HCT116 (cell line): ENCODE measurements around the gene GRB2.

ENCODE experiments used
- CBX3 ChIP-seq: IDR thresholded peaks from 2 replicates; pipeline ENCODE4 v1.6.1; 2012; ENCODE audit warnings: low read depth
- EZH2 ChIP-seq: fragments of 200-600 bp; sonication (generic); IDR thresholded peaks from 2 replicates; pipeline ENCODE4 v1.6.1; 2017; ENCODE audit warnings: antibody characterized with exemption, mixed run types
- EZH2phosphoT487 ChIP-seq: fragments of 200-600 bp; IDR thresholded peaks from 2 replicates; pipeline ENCODE4 v1.6.1; 2018; ENCODE audit warnings: antibody characterized with exemption, borderline replicate concordance
- POLR2A ChIP-seq: IDR thresholded peaks from 2 replicates; pipeline ENCODE4 v1.7.0; 2011; ENCODE audit warnings: borderline replicate concordance; ENCODE audit not compliant: insufficient read depth, insufficient read length; ENCODE audit errors: extremely low read depth
- POLR2AphosphoS5 ChIP-seq: IDR thresholded peaks from 2 replicates; pipeline ENCODE4 v1.6.1; 2011; ENCODE audit warnings: mild to moderate bottlenecking, low read depth, low read length, moderate library complexity
- RAD21 ChIP-seq: IDR thresholded peaks from 2 replicates; pipeline ENCODE4 v1.6.1; 2012; ENCODE audit warnings: low read depth, mild to moderate bottlenecking
- SP1 ChIP-seq: IDR thresholded peaks from 2 replicates; pipeline ENCODE4 v1.6.1; 2012; ENCODE audit warnings: low read depth
- YY1 ChIP-seq: IDR thresholded peaks from 2 replicates; pipeline ENCODE4 v1.6.1; 2011; ENCODE audit warnings: low read length, low read depth, moderate library complexity, mild to moderate bottlenecking; ENCODE audit not compliant: insufficient replicate concordance; ENCODE audit errors: extremely low read depth
- TF ChIP-seq, protein P1 (sequence below), 3 experiments: fragments of 200-600 bp in 1 of 3; sonication (generic) in 1 of 3; IDR thresholded peaks in 2 of 3; conservative IDR thresholded peaks in 1 of 3; 2 replicates each; pipeline ENCODE4 v1.5.1; 2012 to 2017; ENCODE audit warnings: low read depth in 2 of 3, low read length in 2 of 3, antibody characterized with exemption in 1 of 3, borderline replicate concordance in 1 of 3, control low read depth in 1 of 3, mild to moderate bottlenecking in 1 of 3, mixed read lengths in 1 of 3, mixed run types in 1 of 3, moderate library complexity in 1 of 3; ENCODE audit not compliant: insufficient read depth in 1 of 3
- TF ChIP-seq, protein P2 (sequence below): IDR thresholded peaks from 2 replicates; pipeline ENCODE4 v1.6.1; 2012
- TF ChIP-seq, protein P3 (sequence below): IDR thresholded peaks from 2 replicates; pipeline ENCODE4 v1.6.1; 2012; ENCODE audit warnings: low read depth

DNA sequence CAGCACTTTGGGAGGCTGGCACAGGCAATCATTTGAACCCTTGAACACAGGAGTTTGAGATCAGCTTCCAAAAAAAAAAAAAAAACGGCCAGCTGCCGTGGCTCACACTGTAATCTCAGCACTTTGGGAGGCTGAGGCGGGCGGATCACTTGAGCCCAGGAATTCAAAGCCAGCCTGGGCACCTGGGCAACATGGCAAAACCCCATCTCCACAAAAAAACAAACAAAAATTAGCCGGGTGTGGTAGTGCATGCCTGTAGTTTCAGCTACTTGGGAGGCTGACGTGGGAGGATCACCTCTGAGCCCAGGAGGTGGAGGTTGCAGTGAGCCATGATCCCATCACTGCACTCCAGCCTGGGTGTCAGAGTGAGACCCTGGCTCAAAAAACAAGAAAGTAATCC lies 39.0 kb downstream of the GRB2 start:
- TF ChIP-seq, protein P1, sequence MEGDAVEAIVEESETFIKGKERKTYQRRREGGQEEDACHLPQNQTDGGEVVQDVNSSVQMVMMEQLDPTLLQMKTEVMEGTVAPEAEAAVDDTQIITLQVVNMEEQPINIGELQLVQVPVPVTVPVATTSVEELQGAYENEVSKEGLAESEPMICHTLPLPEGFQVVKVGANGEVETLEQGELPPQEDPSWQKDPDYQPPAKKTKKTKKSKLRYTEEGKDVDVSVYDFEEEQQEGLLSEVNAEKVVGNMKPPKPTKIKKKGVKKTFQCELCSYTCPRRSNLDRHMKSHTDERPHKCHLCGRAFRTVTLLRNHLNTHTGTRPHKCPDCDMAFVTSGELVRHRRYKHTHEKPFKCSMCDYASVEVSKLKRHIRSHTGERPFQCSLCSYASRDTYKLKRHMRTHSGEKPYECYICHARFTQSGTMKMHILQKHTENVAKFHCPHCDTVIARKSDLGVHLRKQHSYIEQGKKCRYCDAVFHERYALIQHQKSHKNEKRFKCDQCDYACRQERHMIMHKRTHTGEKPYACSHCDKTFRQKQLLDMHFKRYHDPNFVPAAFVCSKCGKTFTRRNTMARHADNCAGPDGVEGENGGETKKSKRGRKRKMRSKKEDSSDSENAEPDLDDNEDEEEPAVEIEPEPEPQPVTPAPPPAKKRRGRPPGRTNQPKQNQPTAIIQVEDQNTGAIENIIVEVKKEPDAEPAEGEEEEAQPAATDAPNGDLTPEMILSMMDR (IDR thresholded peaks at IDR 0.05 in 2 of 3, conservative IDR thresholded peaks at IDR 0.05 in 1 of 3; ENCODE audit: borderline replicate concordance in 1 of 3, insufficient read depth in 1 of 3, low read depth in 2 of 3, low read length in 2 of 3): no peak
- TF ChIP-seq EZH2 (no peak), YY1 (no peak), EZH2phosphoT487 (no peak), POLR2A (no peak), RAD21 (no peak), POLR2AphosphoS5 (no peak), SP1 (no peak), CBX3 (no peak)
- TF ChIP-seq, protein P2, sequence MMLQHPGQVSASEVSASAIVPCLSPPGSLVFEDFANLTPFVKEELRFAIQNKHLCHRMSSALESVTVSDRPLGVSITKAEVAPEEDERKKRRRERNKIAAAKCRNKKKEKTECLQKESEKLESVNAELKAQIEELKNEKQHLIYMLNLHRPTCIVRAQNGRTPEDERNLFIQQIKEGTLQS: no peak
- TF ChIP-seq, protein P3, sequence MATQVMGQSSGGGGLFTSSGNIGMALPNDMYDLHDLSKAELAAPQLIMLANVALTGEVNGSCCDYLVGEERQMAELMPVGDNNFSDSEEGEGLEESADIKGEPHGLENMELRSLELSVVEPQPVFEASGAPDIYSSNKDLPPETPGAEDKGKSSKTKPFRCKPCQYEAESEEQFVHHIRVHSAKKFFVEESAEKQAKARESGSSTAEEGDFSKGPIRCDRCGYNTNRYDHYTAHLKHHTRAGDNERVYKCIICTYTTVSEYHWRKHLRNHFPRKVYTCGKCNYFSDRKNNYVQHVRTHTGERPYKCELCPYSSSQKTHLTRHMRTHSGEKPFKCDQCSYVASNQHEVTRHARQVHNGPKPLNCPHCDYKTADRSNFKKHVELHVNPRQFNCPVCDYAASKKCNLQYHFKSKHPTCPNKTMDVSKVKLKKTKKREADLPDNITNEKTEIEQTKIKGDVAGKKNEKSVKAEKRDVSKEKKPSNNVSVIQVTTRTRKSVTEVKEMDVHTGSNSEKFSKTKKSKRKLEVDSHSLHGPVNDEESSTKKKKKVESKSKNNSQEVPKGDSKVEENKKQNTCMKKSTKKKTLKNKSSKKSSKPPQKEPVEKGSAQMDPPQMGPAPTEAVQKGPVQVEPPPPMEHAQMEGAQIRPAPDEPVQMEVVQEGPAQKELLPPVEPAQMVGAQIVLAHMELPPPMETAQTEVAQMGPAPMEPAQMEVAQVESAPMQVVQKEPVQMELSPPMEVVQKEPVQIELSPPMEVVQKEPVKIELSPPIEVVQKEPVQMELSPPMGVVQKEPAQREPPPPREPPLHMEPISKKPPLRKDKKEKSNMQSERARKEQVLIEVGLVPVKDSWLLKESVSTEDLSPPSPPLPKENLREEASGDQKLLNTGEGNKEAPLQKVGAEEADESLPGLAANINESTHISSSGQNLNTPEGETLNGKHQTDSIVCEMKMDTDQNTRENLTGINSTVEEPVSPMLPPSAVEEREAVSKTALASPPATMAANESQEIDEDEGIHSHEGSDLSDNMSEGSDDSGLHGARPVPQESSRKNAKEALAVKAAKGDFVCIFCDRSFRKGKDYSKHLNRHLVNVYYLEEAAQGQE: no peak
